HepG2 (cell line): ENCODE measurements around the gene CDK10. TPM values are rescaled to one million over a fixed set of nuclear protein-coding genes. Genes with fewer than 3 reads are reported as not detected.

Source experiments
- PHF5A ChIP-seq: IDR thresholded peaks from one replicate; pipeline ENCODE4 v1.6.1; 2018; ENCODE audit warnings: low read depth, missing genetic modification reagents; ENCODE audit not compliant: unreplicated experiment
- PRPF4 ChIP-seq: fragments of 200-400 bp; formaldehyde crosslinking; IDR thresholded peaks from 2 replicates; pipeline ENCODE4 v1.6.1; 2016; ENCODE audit warnings: low read length, low read depth; ENCODE audit not compliant: poor library complexity, severe bottlenecking
- SMC3 ChIP-seq: IDR thresholded peaks from 2 replicates; pipeline ENCODE4 v1.6.1; 2011; ENCODE audit warnings: low read length, improper control_type of control experiment
- SRY ChIP-seq: sonication (generic); formaldehyde crosslinking; IDR thresholded peaks from 2 replicates; pipeline ENCODE4 v1.8.0; 2022; ENCODE audit warnings: mild to moderate bottlenecking, missing genetic modification reagents
- TFAP4 ChIP-seq: sonication (generic); IDR thresholded peaks from 2 replicates; pipeline ENCODE4 v1.6.1; 2016; ENCODE audit warnings: low read depth, borderline replicate concordance
- U2AF1 ChIP-seq: fragments of 200-400 bp; formaldehyde crosslinking; optimal IDR thresholded peaks from 2 replicates; pipeline ENCODE3; 2017; ENCODE audit warnings: mild to moderate bottlenecking, low read depth, low read length
- ZNF326 ChIP-seq: sonication (generic); formaldehyde crosslinking; IDR thresholded peaks from 2 replicates; pipeline ENCODE4 v1.4.0; 2020; ENCODE audit warnings: missing genetic modification reagents, borderline replicate concordance
- ZNF441 ChIP-seq: sonication (generic); formaldehyde crosslinking; IDR thresholded peaks from 2 replicates; pipeline ENCODE4 v1.7.0; 2021; ENCODE audit warnings: missing genetic modification reagents, borderline replicate concordance
- ZNF549 ChIP-seq: sonication (generic); formaldehyde crosslinking; IDR thresholded peaks from 2 replicates; pipeline ENCODE4 v1.5.0; 2020; ENCODE audit warnings: missing genetic modification reagents
- polyA plus RNA-seq, 8 experiments: library from polyadenylated mRNA; depleted of rRNA in 3 of 8; stranded (reverse) in 7 of 8; unstranded in 1 of 8; fragments of >200 nt; fragmentation: Illumina TruSeq in 4 of 8; extraction: Trizol in 4 of 8; gene quantifications; 2 replicates each; pipeline versions ENCODE4 v1.2.1 to v1.2.3, GENCODE V29; 2011 to 2016; ENCODE audit warnings: low read depth in 4 of 8, missing spikeins in 1 of 8, mixed read lengths in 1 of 8; ENCODE audit not compliant: insufficient read depth in 1 of 8
- total RNA-seq, 5 experiments: library from RNA; depleted of rRNA; stranded (reverse); fragments of >200 nt; fragmentation: Illumina TruSeq; extraction: Trizol; gene quantifications; 2 replicates each; pipeline ENCODE4 v1.2.3, GENCODE V29; 2016; ENCODE audit warnings: low read depth in 1 of 5
- TF ChIP-seq, protein P1 (sequence below): sonication (generic); formaldehyde crosslinking; IDR thresholded peaks from one replicate; pipeline ENCODE4 v1.5.1; 2020; ENCODE audit warnings: mild to moderate bottlenecking, missing genetic modification reagents; ENCODE audit errors: not compliant biosample characterization
- TF ChIP-seq, protein P2 (sequence below): IDR thresholded peaks from 2 replicates; pipeline ENCODE4 v1.6.1; 2012; ENCODE audit warnings: low read length, improper control_type of control experiment

CDK10 gene
- total and polyA plus RNA-seq, 2 of the 13 experiments (the other 11 are each of a cell fraction or from before 2014, with no cell fraction given) = 2.5 to 3.9 TPM

- TF ChIP-seq, protein P1, sequence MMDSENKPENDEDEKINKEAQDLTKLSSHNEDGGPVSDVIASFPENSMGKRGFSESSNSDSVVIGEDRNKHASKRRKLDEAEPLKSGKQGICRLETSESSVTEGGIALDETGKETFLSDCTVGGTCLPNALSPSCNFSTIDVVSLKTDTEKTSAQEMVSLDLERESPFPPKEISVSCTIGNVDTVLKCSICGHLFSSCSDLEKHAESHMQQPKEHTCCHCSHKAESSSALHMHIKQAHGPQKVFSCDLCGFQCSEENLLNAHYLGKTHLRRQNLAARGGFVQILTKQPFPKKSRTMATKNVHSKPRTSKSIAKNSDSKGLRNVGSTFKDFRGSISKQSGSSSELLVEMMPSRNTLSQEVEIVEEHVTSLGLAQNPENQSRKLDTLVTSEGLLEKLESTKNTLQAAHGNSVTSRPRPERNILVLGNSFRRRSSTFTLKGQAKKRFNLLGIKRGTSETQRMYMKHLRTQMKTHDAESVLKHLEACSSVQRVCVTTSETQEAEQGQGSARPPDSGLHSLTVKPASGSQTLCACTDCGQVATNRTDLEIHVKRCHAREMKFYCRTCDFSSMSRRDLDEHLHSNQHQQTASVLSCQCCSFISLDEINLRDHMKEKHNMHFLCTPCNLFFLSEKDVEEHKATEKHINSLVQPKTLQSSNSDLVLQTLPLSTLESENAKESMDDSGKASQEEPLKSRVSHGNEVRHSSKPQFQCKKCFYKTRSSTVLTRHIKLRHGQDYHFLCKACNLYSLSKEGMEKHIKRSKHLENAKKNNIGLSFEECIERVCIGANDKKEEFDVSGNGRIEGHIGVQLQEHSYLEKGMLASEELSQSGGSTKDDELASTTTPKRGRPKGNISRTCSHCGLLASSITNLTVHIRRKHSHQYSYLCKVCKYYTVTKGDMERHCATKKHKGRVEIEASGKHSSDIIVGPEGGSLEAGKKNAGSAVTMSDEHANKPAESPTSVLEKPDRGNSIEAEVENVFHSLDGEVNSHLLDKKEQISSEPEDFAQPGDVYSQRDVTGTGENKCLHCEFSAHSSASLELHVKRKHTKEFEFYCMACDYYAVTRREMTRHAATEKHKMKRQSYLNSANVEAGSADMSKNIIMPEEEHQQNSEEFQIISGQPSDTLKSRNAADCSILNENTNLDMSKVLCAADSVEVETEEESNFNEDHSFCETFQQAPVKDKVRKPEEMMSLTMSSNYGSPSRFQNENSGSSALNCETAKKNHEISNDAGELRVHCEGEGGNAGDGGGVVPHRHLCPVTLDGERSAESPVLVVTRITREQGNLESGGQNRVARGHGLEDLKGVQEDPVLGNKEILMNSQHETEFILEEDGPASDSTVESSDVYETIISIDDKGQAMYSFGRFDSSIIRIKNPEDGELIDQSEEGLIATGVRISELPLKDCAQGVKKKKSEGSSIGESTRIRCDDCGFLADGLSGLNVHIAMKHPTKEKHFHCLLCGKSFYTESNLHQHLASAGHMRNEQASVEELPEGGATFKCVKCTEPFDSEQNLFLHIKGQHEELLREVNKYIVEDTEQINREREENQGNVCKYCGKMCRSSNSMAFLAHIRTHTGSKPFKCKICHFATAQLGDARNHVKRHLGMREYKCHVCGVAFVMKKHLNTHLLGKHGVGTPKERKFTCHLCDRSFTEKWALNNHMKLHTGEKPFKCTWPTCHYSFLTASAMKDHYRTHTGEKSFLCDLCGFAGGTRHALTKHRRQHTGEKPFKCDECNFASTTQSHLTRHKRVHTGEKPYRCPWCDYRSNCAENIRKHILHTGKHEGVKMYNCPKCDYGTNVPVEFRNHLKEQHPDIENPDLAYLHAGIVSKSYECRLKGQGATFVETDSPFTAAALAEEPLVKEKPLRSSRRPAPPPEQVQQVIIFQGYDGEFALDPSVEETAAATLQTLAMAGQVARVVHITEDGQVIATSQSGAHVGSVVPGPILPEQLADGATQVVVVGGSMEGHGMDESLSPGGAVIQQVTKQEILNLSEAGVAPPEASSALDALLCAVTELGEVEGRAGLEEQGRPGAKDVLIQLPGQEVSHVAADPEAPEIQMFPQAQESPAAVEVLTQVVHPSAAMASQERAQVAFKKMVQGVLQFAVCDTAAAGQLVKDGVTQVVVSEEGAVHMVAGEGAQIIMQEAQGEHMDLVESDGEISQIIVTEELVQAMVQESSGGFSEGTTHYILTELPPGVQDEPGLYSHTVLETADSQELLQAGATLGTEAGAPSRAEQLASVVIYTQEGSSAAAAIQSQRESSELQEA (CRISPR knock-in tag) = peak; percentile 90
- peak; percentile 99 for TF ChIP-seq SRY (CRISPR knock-in tag)
- peak; percentile 93 for TF ChIP-seq TFAP4
- peak; percentile 100 for TF ChIP-seq ZNF549 (CRISPR knock-in tag)
- TF ChIP-seq SMC3 = no peak; the same call in none of the 2 replicates
- peak; percentile 82; the same call in 1 of the 2 replicates for TF ChIP-seq ZNF326 (CRISPR knock-in tag)
- TF ChIP-seq ZNF441 = peak; percentile 96
- TF ChIP-seq PRPF4 = no peak
- TF ChIP-seq, protein P2, sequence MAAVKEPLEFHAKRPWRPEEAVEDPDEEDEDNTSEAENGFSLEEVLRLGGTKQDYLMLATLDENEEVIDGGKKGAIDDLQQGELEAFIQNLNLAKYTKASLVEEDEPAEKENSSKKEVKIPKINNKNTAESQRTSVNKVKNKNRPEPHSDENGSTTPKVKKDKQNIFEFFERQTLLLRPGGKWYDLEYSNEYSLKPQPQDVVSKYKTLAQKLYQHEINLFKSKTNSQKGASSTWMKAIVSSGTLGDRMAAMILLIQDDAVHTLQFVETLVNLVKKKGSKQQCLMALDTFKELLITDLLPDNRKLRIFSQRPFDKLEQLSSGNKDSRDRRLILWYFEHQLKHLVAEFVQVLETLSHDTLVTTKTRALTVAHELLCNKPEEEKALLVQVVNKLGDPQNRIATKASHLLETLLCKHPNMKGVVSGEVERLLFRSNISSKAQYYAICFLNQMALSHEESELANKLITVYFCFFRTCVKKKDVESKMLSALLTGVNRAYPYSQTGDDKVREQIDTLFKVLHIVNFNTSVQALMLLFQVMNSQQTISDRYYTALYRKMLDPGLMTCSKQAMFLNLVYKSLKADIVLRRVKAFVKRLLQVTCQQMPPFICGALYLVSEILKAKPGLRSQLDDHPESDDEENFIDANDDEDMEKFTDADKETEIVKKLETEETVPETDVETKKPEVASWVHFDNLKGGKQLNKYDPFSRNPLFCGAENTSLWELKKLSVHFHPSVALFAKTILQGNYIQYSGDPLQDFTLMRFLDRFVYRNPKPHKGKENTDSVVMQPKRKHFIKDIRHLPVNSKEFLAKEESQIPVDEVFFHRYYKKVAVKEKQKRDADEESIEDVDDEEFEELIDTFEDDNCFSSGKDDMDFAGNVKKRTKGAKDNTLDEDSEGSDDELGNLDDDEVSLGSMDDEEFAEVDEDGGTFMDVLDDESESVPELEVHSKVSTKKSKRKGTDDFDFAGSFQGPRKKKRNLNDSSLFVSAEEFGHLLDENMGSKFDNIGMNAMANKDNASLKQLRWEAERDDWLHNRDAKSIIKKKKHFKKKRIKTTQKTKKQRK = no peak
- peak; percentile 97 for TF ChIP-seq PHF5A
- TF ChIP-seq U2AF1 = peak; percentile 77
Measured at GRCh38 chr16:89687092-89687940, 827 bp downstream of the CDK10 start (continued).
